Smooth muscle cell (in vitro differentiated cells): ENCODE results near the gene LILRA5. TPM values are rescaled to one million over a fixed set of nuclear protein-coding genes. Genes with fewer than 3 reads are reported as not detected.

Experiments
- DNase-seq: peaks from one replicate; lab custom pipeline; 2025; ENCODE audit not compliant: unreplicated experiment; lab: John Stamatoyannopoulos, UW
- H2AFZ ChIP-seq: fragments of 200-600 bp; sonication (generic); 2 replicates; pipeline ENCODE4 v1.6.0; 2016; ENCODE audit warnings: antibody characterized with exemption, low read depth, mild to moderate bottlenecking
- H3F3A ChIP-seq: fragments of 200-600 bp; sonication (generic); 2 replicates; pipeline ENCODE4 v1.6.0; 2017; ENCODE audit warnings: antibody characterized with exemption, low read depth
- H3K27ac ChIP-seq: fragments of 200-600 bp; sonication (generic); 2 replicates; pipeline ENCODE4 v1.5.1; 2016; ENCODE audit warnings: low read depth, mild to moderate bottlenecking
- H3K27me3 ChIP-seq: fragments of 200-600 bp; sonication (generic); 2 replicates; pipeline ENCODE4 v1.6.1; 2016; ENCODE audit warnings: low read depth, mild to moderate bottlenecking
- H3K36me3 ChIP-seq: fragments of 200-600 bp; sonication (generic); 2 replicates; pipeline ENCODE4 v1.5.1; 2016; ENCODE audit warnings: low read depth
- H3K4me1 ChIP-seq: fragments of 200-600 bp; sonication (generic); 2 replicates; pipeline ENCODE4 v1.5.1; 2016; ENCODE audit warnings: low read depth
- H3K4me2 ChIP-seq: fragments of 200-600 bp; sonication (generic); 2 replicates; pipeline ENCODE4 v1.6.0; 2016; ENCODE audit warnings: mild to moderate bottlenecking
- H3K4me3 ChIP-seq: fragments of 200-600 bp; sonication (generic); 2 replicates; pipeline ENCODE4 v1.5.1; 2016; ENCODE audit warnings: mild to moderate bottlenecking
- H3K79me2 ChIP-seq: fragments of 200-600 bp; sonication (generic); 2 replicates; pipeline ENCODE4 v1.6.0; 2016; ENCODE audit warnings: low read depth, mild to moderate bottlenecking
- H3K9ac ChIP-seq: fragments of 200-600 bp; sonication (generic); 2 replicates; pipeline ENCODE4 v1.6.0; 2016; ENCODE audit warnings: low read depth
- H3K9me3 ChIP-seq: fragments of 200-600 bp; sonication (generic); replicated peaks from 2 replicates; pipeline ENCODE4 v1.5.1; 2016; ENCODE audit warnings: low read depth
- H4K20me1 ChIP-seq: fragments of 200-600 bp; sonication (generic); 2 replicates; pipeline ENCODE4 v1.6.0; 2016; ENCODE audit warnings: low read depth
- WGBS: methylation state at CpG from one replicate; pipeline ENCODE4 v1.1.7; 2016; ENCODE audit warnings: low lambda C conversion rate; 5-methylcytosine and 5-hydroxymethylcytosine counted together
- microRNA-seq: library from miRNA; unstranded; fragments of <30 nt; microRNA quantifications from one replicate; pipeline ENCODE4, GENCODE V29; 2016; ENCODE audit warnings: borderline number of aligned reads
- polyA plus RNA-seq: library from polyadenylated mRNA; unstranded; fragments of >200 nt; fragmentation: Nextera tagmentation; extraction: Ambion mirVana; gene quantifications from 2 replicates; pipeline ENCODE4 v1.2.1, GENCODE V29; 2016
- small RNA-seq: library from RNA; depleted of rRNA; stranded (forward); fragments of <200 nt; gene quantifications from one replicate; pipeline ENCODE3, GENCODE V24; 2014
- total RNA-seq: library from RNA; depleted of rRNA; stranded (reverse); fragments of >200 nt; gene quantifications from 2 replicates; pipeline ENCODE4 v1.2.3, GENCODE V29; 2014
- TF ChIP-seq, protein P1 (sequence below): fragments of 200-600 bp; sonication (generic); IDR thresholded peaks from 2 replicates; pipeline ENCODE4 v1.5.1; 2017; ENCODE audit warnings: borderline replicate concordance, mild to moderate bottlenecking, antibody characterized with exemption; ENCODE audit not compliant: insufficient read depth, poor library complexity, severe bottlenecking

The LILRA5 gene
- total and polyA plus RNA-seq, 2 experiments from 2014 or later: not detected

DNA sequence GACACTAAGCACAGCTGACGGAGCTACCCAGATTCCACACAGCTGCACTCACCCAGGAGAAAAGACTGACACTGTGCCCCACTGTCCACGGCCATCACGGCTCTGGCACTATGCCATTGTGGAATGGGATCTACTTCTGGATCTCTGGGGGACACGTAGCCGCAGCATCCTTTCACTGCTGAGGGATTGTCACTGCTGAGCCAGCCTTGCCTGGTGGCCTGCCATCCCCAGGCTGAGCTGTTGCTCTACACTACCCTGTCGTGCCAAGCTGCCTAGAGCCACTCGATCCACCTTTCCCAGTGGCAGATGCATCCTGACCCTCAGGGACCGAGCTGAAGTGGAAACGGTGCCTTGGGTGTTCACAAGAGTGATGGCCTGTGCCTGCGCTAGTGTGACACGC, 50.9 kb downstream of the LILRA5 start:
- Histone ChIP-seq H2AFZ (no peak overlapping the region), H3K9ac (no peak overlapping the region), H3F3A (no peaks in the 10 kb centered on the region), H3K79me2 (no peaks in the 10 kb centered on the region), H3K4me1 (no peaks in the 10 kb centered on the region), H3K27me3 (no peaks in the 10 kb centered on the region), H3K27ac (no peak overlapping the region), H3K4me2 (no peak overlapping the region), H3K36me3 (no peaks in the 10 kb centered on the region), H3K4me3 (no peak overlapping the region), H3K9me3 (no peaks in the 10 kb centered on the region), H4K20me1 (no peaks in the 10 kb centered on the region)
- 88% methylated on average over 11 of the region's 11 CpGs for WGBS
- no peak for DNase-seq
- TF ChIP-seq, protein P1, sequence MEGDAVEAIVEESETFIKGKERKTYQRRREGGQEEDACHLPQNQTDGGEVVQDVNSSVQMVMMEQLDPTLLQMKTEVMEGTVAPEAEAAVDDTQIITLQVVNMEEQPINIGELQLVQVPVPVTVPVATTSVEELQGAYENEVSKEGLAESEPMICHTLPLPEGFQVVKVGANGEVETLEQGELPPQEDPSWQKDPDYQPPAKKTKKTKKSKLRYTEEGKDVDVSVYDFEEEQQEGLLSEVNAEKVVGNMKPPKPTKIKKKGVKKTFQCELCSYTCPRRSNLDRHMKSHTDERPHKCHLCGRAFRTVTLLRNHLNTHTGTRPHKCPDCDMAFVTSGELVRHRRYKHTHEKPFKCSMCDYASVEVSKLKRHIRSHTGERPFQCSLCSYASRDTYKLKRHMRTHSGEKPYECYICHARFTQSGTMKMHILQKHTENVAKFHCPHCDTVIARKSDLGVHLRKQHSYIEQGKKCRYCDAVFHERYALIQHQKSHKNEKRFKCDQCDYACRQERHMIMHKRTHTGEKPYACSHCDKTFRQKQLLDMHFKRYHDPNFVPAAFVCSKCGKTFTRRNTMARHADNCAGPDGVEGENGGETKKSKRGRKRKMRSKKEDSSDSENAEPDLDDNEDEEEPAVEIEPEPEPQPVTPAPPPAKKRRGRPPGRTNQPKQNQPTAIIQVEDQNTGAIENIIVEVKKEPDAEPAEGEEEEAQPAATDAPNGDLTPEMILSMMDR: no peak

DNA sequence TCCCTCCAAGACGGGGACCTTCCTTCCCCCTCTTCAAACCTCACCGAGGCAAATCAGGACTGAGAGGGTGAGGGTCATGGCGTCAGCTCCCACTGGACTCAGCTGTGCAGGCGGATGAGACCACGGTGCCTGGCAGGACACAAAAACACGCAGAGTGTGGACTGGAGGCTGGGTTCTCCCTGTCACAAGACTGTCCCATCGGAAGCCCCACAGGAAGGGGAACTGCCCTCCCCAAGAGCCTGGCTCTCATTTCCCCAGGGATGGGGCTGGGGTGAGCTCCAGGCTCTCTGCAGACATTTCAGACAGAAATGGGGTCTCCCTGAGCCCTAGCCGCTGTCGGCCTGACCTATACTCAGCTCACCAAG, 55.9 kb downstream of the LILRA5 start, which contains the start of gene LILRB5:
Gene LILRB5 (minus strand): TSS at position 158 of the 365 bp plus-strand sequence. CDS start 80 bp downstream, at position 78.
- no peaks in the 10 kb centered on the region for H3K79me2 ChIP-seq
- H3K4me2 ChIP-seq: no peak within 1 kb of the TSS
- no peaks in the 10 kb centered on the region for H3K36me3 ChIP-seq
- no peaks in the 10 kb centered on the region for H3K4me1 ChIP-seq
- TF ChIP-seq, protein P1: no peak
- no peaks in the 10 kb centered on the region for H4K20me1 ChIP-seq
- H3K9me3 ChIP-seq: no peaks in the 10 kb centered on the region
- WGBS: 89% methylated on average over 9 of the region's 9 CpGs
- H3K27ac ChIP-seq: no peak within 1 kb of the TSS
- DNase-seq: no peak
- H3F3A ChIP-seq: no peaks in the 10 kb centered on the region
- peaks cover 3% of the 10 kb centered on the region for H3K27me3 ChIP-seq
- H2AFZ ChIP-seq: no peak within 1 kb of the TSS
- no peak within 1 kb of the TSS for H3K4me3 ChIP-seq
- no peak within 1 kb of the TSS for H3K9ac ChIP-seq

Small RNA genes within 50 kb of the gene (microRNA-seq; reads per million reads assigned to microRNA genes)
- gene MIR4752: not detected

Small RNA genes within 50 kb of the gene (small RNA-seq; reads per million reads assigned to genes)
- not detected for gene AC245884.12
- gene MIR4752: not detected
- gene RNU6-1307P: not detected

Other genes with a start within 250 kb of the LILRA5 start
- not detected in 2 replicates for gene VSTM1, start 249.3 kb downstream of the LILRA5 start, total RNA-seq
- gene VSTM1, start 249.3 kb downstream of the LILRA5 start, polyA plus RNA-seq: not detected in 2 replicates
- gene TARM1, start 231.8 kb downstream of the LILRA5 start, total RNA-seq: not detected in 2 replicates
- not detected in 2 replicates for gene TARM1, start 231.8 kb downstream of the LILRA5 start, polyA plus RNA-seq
- gene OSCAR, start 212.4 kb downstream of the LILRA5 start, total RNA-seq: 1.1 TPM in 1 of 2 replicates, not detected in the other
- 0.90 and 1.7 TPM in 2 replicates for gene OSCAR, start 212.4 kb downstream of the LILRA5 start, polyA plus RNA-seq
- gene NDUFA3, start 210.3 kb downstream of the LILRA5 start, total RNA-seq: 9.5 and 29.8 TPM in 2 replicates
- 249 and 264 TPM in 2 replicates for gene NDUFA3, start 210.3 kb downstream of the LILRA5 start, polyA plus RNA-seq
- 14.2 and 17.1 TPM in 2 replicates for gene TFPT, start 197.5 kb downstream of the LILRA5 start, total RNA-seq
- gene TFPT, start 197.5 kb downstream of the LILRA5 start, polyA plus RNA-seq: 56.0 and 58.1 TPM in 2 replicates
- gene PRPF31, start 197.4 kb downstream of the LILRA5 start, total RNA-seq: 40.9 and 42.8 TPM in 2 replicates
- gene PRPF31, start 197.4 kb downstream of the LILRA5 start, polyA plus RNA-seq: 77.1 and 81.2 TPM in 2 replicates
- gene CNOT3, start 175.4 kb downstream of the LILRA5 start, total RNA-seq: 12.4 and 14.1 TPM in 2 replicates
- gene CNOT3, start 175.4 kb downstream of the LILRA5 start, polyA plus RNA-seq: 31.4 and 37.6 TPM in 2 replicates
- 3.2 and 10.9 TPM in 2 replicates for gene LENG1, start 153.4 kb downstream of the LILRA5 start, total RNA-seq
- gene LENG1, start 153.4 kb downstream of the LILRA5 start, polyA plus RNA-seq: 14.1 and 17.6 TPM in 2 replicates
- gene TMC4, start 140.0 kb downstream of the LILRA5 start, total RNA-seq: 5.9 and 7.3 TPM in 2 replicates
- 6.7 and 28.0 TPM in 2 replicates for gene TMC4, start 140.0 kb downstream of the LILRA5 start, polyA plus RNA-seq
- gene MBOAT7, start 123.6 kb downstream of the LILRA5 start, total RNA-seq: 76.8 and 110 TPM in 2 replicates
- gene MBOAT7, start 123.6 kb downstream of the LILRA5 start, polyA plus RNA-seq: 106 and 195 TPM in 2 replicates
- 45.8 and 53.7 TPM in 2 replicates for gene TSEN34, start 121.9 kb downstream of the LILRA5 start, total RNA-seq
- 79.5 and 91.7 TPM in 2 replicates for gene TSEN34, start 121.9 kb downstream of the LILRA5 start, polyA plus RNA-seq
- 1,047 and 1,149 TPM in 2 replicates for gene RPS9, start 112.3 kb downstream of the LILRA5 start, total RNA-seq
- 347 and 352 TPM in 2 replicates for gene RPS9, start 112.3 kb downstream of the LILRA5 start, polyA plus RNA-seq
- not detected in 2 replicates for gene LILRB3, start 90.2 kb downstream of the LILRA5 start, total RNA-seq
- 0.06 and 0.70 TPM in 2 replicates for gene LILRB3, start 90.2 kb downstream of the LILRA5 start, polyA plus RNA-seq
- not detected in 2 replicates for gene LILRA6, start 70.4 kb downstream of the LILRA5 start, total RNA-seq
- not detected in 2 replicates for gene LILRA6, start 70.4 kb downstream of the LILRA5 start, polyA plus RNA-seq
- not detected in 2 replicates for gene LILRB5, start 55.9 kb downstream of the LILRA5 start, total RNA-seq
- not detected in 2 replicates for gene LILRB5, start 55.9 kb downstream of the LILRA5 start, polyA plus RNA-seq
- gene LILRB2, start 32.1 kb downstream of the LILRA5 start, total RNA-seq: not detected in 2 replicates
- not detected in 2 replicates for gene LILRB2, start 32.1 kb downstream of the LILRA5 start, polyA plus RNA-seq
- not detected in 2 replicates for gene LILRA4, start 26.0 kb upstream of the LILRA5 start, total RNA-seq
- not detected in 2 replicates for gene LILRA4, start 26.0 kb upstream of the LILRA5 start, polyA plus RNA-seq
- not detected in 2 replicates for gene LAIR1, start 51.8 kb upstream of the LILRA5 start, total RNA-seq
- gene LAIR1, start 51.8 kb upstream of the LILRA5 start, polyA plus RNA-seq: not detected in 2 replicates
- gene TTYH1, start 102.3 kb upstream of the LILRA5 start, total RNA-seq: 0.40 and 2.6 TPM in 2 replicates
- gene TTYH1, start 102.3 kb upstream of the LILRA5 start, polyA plus RNA-seq: 0.65 and 2.1 TPM in 2 replicates
- 32.9 and 39.2 TPM in 2 replicates for gene LENG8, start 136.0 kb upstream of the LILRA5 start, total RNA-seq
- gene LENG8, start 136.0 kb upstream of the LILRA5 start, polyA plus RNA-seq: 27.6 and 60.1 TPM in 2 replicates
- gene LENG9, start 150.6 kb upstream of the LILRA5 start, total RNA-seq: 1.7 and 4.1 TPM in 2 replicates
- gene LENG9, start 150.6 kb upstream of the LILRA5 start, polyA plus RNA-seq: 0.57 and 1.3 TPM in 2 replicates
- 33.6 and 74.0 TPM in 2 replicates for gene CDC42EP5, start 160.1 kb upstream of the LILRA5 start, total RNA-seq
- gene CDC42EP5, start 160.1 kb upstream of the LILRA5 start, polyA plus RNA-seq: 94.1 and 99.8 TPM in 2 replicates
- gene LAIR2, start 189.7 kb upstream of the LILRA5 start, total RNA-seq: not detected in 2 replicates
- gene LAIR2, start 189.7 kb upstream of the LILRA5 start, polyA plus RNA-seq: not detected in 2 replicates